Brain pericyte (primary cell): ENCODE results near the gene RALGAPA2.
"Not testable (repeated sequence)": the region's sequence is repeated elsewhere in the genome, so short reads cannot be mapped to it uniquely, and the experiment has no call there.

ENCODE experiments used
- DNase-seq: peaks from one replicate; pipeline ENCODE4 v3.0.0-alpha.2; 2012; ENCODE audit warnings: low read depth, low spot score

The RALGAPA2 gene

DNA sequence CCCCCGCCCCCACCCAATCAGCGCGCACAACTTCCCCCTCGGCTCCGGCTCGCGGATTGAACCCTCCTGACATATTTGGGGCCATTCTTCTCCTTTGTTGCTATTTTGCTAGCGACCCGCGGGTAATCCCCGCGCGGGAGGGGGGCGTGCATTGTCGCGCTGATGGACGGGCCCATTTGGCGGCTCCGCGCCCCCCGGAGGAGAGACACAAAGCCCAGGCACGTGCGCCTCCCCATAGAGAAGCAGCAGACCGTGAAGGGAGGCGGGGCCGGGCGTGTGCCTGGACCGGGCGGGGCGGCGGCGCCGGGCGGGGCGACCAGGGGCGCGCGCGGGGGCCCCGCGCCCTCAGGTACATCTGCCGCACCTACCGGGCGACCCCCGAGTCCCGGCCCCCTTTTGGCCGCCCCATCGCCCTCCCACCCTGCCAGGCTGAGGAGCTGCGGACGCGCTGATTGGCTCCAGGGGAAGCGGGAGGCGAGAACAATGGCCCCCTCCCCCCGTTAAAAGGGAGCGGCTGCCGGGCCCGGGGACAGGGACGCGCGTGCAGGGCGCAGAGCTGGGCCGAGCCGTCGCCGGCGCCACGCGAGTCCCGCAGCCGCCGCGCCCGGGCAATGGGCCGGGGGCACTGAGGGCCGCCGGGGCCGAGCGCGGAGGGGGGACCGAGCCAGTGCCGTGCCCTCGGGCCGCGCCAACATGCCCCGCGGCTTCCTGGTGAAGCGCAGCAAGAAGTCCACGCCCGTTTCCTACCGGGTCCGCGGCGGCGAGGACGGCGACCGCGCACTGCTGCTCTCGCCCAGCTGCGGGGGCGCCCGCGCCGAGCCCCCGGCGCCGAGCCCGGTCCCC lies 344.6 kb downstream of the RALGAPA2 start, which contains the start of gene INSM1:
Gene INSM1, plus strand, starts transcription at position 530 of the 843 bp plus-strand sequence. Its CDS starts 164 bp downstream, at position 694.
- no peak for DNase-seq

GRCh38 chr20:20366876-20367574 lies 345.4 kb downstream of the RALGAPA2 start:
- no peak for DNase-seq

DNA sequence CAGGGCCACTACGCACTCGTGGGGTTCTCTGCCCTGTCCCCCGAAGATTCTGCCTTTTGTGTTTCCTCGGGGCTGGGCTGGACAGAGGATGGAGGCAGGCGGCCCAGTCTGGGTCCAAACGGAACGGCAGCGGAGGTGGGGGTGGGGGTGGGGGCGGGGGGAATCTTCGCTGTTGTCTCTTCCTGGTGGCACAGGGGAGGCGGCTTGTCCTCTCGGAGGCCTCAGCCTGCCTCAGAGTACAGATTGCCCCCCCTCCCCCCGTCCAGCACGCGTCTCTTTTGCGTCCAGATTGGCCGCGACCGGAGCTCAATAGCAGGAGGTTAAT lies 345.9 kb downstream of the RALGAPA2 start:
- no peak for DNase-seq

DNA sequence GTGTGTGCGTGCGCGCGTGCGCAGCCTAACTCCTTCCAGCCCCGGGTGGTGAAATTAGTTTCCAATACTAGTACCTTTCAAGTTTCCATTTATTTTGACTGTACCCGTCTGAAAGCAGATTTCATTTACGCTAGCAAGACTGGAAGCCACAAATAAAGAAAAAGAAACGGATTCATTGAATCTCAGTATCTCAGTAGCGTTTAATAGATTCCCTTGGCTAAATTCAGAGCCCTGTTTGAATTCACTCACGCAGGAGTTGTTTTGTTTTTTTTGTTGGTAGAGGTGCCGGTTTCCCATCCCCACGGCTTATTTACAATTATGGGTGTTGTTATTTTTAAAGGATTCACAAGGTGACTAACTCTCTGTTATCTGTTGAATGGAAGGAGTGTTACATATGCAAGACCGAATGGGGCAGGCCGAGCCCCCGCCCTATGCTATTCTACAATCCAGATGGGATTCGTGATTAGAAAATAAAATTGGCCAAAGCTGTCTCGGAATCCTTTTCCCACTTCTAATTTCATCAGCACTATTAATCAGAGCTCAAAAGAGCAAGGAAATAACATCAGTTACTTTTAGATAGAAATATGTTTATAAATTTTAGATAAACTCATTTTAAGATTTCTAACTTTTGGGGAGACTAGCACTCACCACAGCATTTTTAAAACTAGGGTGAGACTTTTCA lies 346.8 kb downstream of the RALGAPA2 start:
- no peak for DNase-seq

DNA sequence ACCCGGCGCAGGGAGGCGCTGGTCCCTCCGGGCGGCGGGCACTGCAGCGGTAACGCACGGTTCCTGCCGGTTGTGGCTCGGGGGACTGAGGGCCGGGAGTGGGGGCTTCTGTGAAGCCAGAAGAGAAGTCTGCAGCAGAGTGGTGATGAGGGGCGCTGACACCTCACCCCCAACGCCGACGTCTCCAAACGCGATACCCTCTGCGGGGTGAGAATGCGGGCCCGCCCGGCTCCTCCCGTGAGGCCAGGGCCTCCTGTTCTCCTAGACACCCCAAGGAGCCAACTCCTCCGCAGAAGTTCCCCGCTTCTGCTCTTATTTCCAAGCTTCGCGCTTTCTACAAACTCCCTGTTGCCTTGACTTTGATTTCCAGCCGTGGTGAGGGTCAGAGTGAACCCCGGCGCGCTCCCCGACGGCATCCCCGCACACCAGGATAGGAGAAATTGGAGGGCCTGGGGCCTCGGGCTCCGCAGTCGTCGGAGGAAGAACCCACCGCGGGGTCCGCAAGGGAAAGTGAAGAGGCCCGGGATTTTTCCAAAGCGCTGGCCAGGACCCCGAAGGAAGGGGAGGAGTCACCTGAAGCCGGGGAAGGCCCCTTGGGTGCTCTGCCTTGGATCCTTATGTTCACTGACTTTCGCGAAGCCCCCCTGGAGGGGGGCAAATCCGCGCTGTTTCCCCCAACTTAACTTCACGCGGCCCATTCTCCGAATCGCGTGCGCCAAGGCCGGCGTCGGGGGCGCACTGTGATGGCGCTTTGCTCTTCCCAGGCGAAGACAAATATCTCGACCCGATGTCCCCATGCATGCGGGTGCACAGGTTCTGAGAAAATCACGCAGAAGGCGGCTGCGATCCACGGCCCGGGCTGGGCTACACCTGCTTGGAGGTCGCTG lies 347.6 kb downstream of the RALGAPA2 start:
- no peak for DNase-seq

GRCh38 chr20:20363799-20364592 lies 348.4 kb downstream of the RALGAPA2 start:
- no peak for DNase-seq

- no peak for DNase-seq
These were observed 349.0 kb downstream of the RALGAPA2 start for GRCh38 chr20:20363434-20363798.

DNA sequence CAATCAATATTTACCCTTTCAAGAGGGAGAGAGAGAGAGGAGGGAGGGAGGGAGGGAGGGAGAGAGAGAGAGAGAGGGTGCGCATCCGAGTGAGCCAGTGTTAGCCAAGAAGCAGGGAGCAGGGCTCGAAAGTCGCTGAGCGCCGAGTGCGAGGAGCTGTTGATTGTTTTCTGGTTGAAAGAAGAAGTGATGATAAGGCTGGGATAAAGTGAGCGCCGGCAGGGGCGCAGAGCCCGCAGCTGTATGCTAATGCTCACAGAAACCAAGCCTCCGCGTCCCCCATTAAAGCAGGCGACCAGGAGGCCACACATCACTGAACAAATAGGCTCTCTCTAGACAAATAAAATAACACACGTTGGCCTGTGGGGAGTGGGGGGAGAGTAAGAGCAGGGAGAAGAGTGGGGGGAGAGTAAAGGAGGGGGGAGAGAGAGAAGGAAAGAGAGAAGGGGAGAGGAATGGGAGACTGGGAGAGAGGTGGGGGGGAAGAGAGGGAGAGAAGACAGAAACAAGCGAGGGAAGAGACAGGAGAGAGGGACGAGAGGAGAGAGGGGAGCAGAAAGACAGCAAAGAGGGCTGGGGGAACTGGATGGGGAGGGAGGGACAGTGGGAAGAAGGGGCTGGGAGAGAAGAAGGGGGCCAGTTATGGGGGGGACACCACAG lies 349.5 kb downstream of the RALGAPA2 start:
- no peak for DNase-seq

- no peak for DNase-seq
These were observed 352.0 kb downstream of the RALGAPA2 start for GRCh38 chr20:20360464-20360863.

DNA sequence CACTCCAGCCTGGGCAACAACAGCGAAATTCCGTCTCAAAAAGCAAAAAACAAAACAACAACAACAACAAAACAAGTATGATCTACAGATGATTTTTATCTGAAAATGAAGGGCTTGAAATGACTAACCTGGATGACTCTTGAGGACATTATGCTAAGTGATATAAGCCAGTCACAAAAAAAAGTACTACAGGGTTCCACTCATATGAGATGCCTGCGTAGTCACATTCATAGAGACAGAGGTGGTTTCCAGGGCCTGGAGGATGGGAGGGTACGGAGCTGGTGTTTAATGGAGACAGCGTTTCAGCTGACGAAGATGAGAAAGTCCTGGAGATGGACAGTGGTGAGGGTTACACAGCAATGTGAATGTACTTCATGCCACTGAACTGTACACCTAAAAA lies 352.8 kb downstream of the RALGAPA2 start:
- no peak for DNase-seq

GRCh38 chr20:20358801-20359200 lies 353.6 kb downstream of the RALGAPA2 start:
- DNase-seq = no peak

DNA sequence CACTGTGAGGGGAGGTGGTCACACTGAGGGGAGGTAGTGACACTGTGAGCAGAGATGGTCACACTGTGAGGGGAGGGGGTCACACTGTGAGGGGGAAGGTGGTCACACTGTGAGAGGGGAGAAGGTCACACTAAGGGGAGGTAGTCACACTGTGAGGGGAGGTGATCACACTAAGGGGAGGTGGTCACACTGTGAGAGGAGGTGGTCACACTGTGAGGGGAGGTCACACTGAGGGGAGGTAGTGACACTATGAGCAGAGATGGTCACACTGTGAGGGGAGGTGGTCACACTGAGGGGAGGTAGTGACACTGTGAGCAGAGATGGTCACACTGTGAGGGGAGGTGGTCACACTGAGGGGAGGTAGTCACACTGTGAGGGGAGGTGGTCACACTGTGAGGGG lies 356.9 kb downstream of the RALGAPA2 start:
- not testable (repeated sequence) for DNase-seq

DNA sequence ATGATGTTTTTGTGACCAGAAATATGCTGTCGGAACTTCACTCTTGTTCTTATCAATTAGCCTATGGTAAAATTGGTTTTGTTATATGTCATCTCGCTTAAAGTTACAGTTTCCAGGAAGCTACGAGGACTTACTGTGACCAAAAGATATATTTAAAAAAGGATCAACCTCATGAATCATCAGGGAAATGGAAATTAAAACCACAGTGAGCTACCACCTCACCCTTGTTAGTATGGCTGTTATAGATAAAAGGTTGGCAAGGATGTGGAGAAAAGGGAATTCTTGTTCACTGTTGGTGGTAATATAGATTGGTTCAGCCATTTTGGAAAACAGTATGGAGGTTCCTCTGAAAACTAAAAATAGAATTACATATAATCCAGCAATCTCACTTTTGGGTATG lies 358.9 kb downstream of the RALGAPA2 start:
- no peak for DNase-seq

- DNase-seq = no peak
These were observed 368.0 kb downstream of the RALGAPA2 start for GRCh38 chr20:20344476-20344875.

- no peak for DNase-seq
These were observed 368.5 kb downstream of the RALGAPA2 start for GRCh38 chr20:20343932-20344331.
